HEK293 (cell line): Measurements from ENCODE around the gene PPDPF.

Experiments
- CTCF ChIA-PET: fragments of 350-600 bp; formaldehyde crosslinking; extraction: SDS; loops from one replicate; lab custom pipeline; 2021; ENCODE audit warnings: antibody characterized with exemption; lab: Yijun Ruan, JAX
- POLR2A ChIA-PET: fragments of 300-600 bp; formaldehyde crosslinking; extraction: SDS; loops from one replicate; lab custom pipeline; 2020; ENCODE audit warnings: antibody characterized with exemption, inconsistent platforms; lab: Yijun Ruan, JAX
- H3K27ac ChIP-seq: fragments of 200-500 bp; sonication (Bioruptor generic); 2 replicates; pipeline ENCODE4 v1.5.1; 2014; ENCODE audit warnings: low read depth, low read length, control low read depth, inconsistent platforms; ENCODE audit errors: extremely low read depth
- H3K36me3 ChIP-seq, 2 experiments: fragments of 200-500 bp in 1 of 2; sonication (Bioruptor generic) in 1 of 2; 1 replicate in 1 of 2; 2 replicates in 1 of 2; pipeline ENCODE4 v1.5.1; 2014 to 2017; ENCODE audit warnings: inconsistent platforms in 2 of 2, low read length in 2 of 2; ENCODE audit not compliant: control insufficient read depth in 2 of 2, insufficient read depth in 1 of 2
- H3K4me1 ChIP-seq: fragments of 200-500 bp; sonication (Bioruptor generic); 2 replicates; pipeline ENCODE4 v1.5.1; 2014; ENCODE audit warnings: mild to moderate bottlenecking, low read length, inconsistent platforms; ENCODE audit not compliant: control insufficient read depth, insufficient read depth
- H3K4me3 ChIP-seq: 2 replicates; pipeline ENCODE4 v1.5.1; 2011; ENCODE audit warnings: low read depth, mild to moderate bottlenecking, control low read depth, low read length, moderate library complexity
- H3K9me3 ChIP-seq: fragments of 200-500 bp; sonication (Bioruptor generic); 2 replicates; pipeline ENCODE4 v1.5.1; 2014; ENCODE audit warnings: low read depth, low read length, inconsistent platforms; ENCODE audit not compliant: control insufficient read depth, insufficient read depth
- GFI1B ChIP-seq: fragments of 450-650 bp; formaldehyde crosslinking; IDR thresholded peaks from 2 replicates; pipeline ENCODE4 v1.5.1; 2016; ENCODE audit warnings: missing biosample characterization, missing genetic modification characterization
- HOXD13 ChIP-seq: sonication (generic); formaldehyde crosslinking; IDR thresholded peaks from 2 replicates; pipeline ENCODE4 v1.8.0; 2022; ENCODE audit warnings: missing genetic modification reagents, borderline replicate concordance
- KLF9 ChIP-seq: fragments of 450-650 bp; formaldehyde crosslinking; IDR thresholded peaks from 2 replicates; pipeline ENCODE4 v1.5.1; 2016; ENCODE audit warnings: missing biosample characterization, missing genetic modification characterization, low read depth
- MZF1 ChIP-seq: fragments of 450-650 bp; formaldehyde crosslinking; IDR thresholded peaks from 2 replicates; pipeline ENCODE4 v1.5.1; 2017; ENCODE audit warnings: missing biosample characterization, missing genetic modification characterization, borderline replicate concordance
- PRDM2 ChIP-seq: fragments of 450-650 bp; formaldehyde crosslinking; IDR thresholded peaks from 2 replicates; pipeline ENCODE4 v1.5.1; 2016; ENCODE audit warnings: missing biosample characterization, missing genetic modification characterization, borderline replicate concordance
- SP7 ChIP-seq: fragments of 450-650 bp; formaldehyde crosslinking; IDR thresholded peaks from 2 replicates; pipeline ENCODE4 v1.5.1; 2016; ENCODE audit warnings: missing biosample characterization, missing genetic modification characterization
- TRIM28 ChIP-seq: IDR thresholded peaks from 2 replicates; pipeline ENCODE4 v1.6.1; 2011; ENCODE audit warnings: low read length, control low read depth, borderline replicate concordance
- ZFHX2 ChIP-seq: fragments of 450-650 bp; formaldehyde crosslinking; conservative IDR thresholded peaks from 2 replicates; pipeline ENCODE4 v1.5.1; 2016; ENCODE audit warnings: missing biosample characterization, missing genetic modification characterization
- ZNF133 ChIP-seq: fragments of 450-650 bp; formaldehyde crosslinking; IDR thresholded peaks from 2 replicates; pipeline ENCODE4 v1.5.1; 2016; ENCODE audit warnings: missing biosample characterization, missing genetic modification characterization
- ZNF138 ChIP-seq: fragments of 450-650 bp; formaldehyde crosslinking; IDR thresholded peaks from 2 replicates; pipeline ENCODE4 v1.5.1; 2016; ENCODE audit warnings: missing biosample characterization, missing genetic modification characterization, borderline replicate concordance
- ZNF16 ChIP-seq: fragments of 450-650 bp; formaldehyde crosslinking; IDR thresholded peaks from 2 replicates; pipeline ENCODE4 v1.5.1; 2016; ENCODE audit warnings: low read depth, missing biosample characterization, missing genetic modification characterization
- ZNF175 ChIP-seq: fragments of 450-650 bp; formaldehyde crosslinking; IDR thresholded peaks from 2 replicates; pipeline ENCODE4 v1.5.1; 2016; ENCODE audit warnings: missing biosample characterization, missing genetic modification characterization
- ZNF184 ChIP-seq: fragments of 450-650 bp; IDR thresholded peaks from 2 replicates; pipeline ENCODE4 v1.5.1; 2018; ENCODE audit warnings: missing biosample characterization, mild to moderate bottlenecking, missing genetic modification characterization
- ZNF214 ChIP-seq: fragments of 450-650 bp; formaldehyde crosslinking; IDR thresholded peaks from 2 replicates; pipeline ENCODE4 v1.5.1; 2017; ENCODE audit warnings: missing biosample characterization, mild to moderate bottlenecking, missing genetic modification characterization, borderline replicate concordance
- ZNF280C ChIP-seq: fragments of 450-650 bp; formaldehyde crosslinking; IDR thresholded peaks from 2 replicates; pipeline ENCODE4 v1.5.1; 2016; ENCODE audit warnings: missing biosample characterization, missing genetic modification characterization
- ZNF302 ChIP-seq: fragments of 450-650 bp; formaldehyde crosslinking; IDR thresholded peaks from 2 replicates; pipeline ENCODE4 v1.5.1; 2016; ENCODE audit warnings: missing biosample characterization, missing genetic modification characterization, low read depth
- ZNF366 ChIP-seq: fragments of 450-650 bp; formaldehyde crosslinking; conservative IDR thresholded peaks from 2 replicates; pipeline ENCODE4 v1.5.1; 2016; ENCODE audit warnings: missing biosample characterization, missing genetic modification characterization
- ZNF404 ChIP-seq: fragments of 450-650 bp; formaldehyde crosslinking; IDR thresholded peaks from 2 replicates; pipeline ENCODE4 v1.5.1; 2017; ENCODE audit warnings: missing biosample characterization, missing genetic modification characterization
- ZNF530 ChIP-seq: fragments of 450-650 bp; formaldehyde crosslinking; IDR thresholded peaks from 2 replicates; pipeline ENCODE4 v1.5.1; 2016; ENCODE audit warnings: low read depth, missing biosample characterization, missing genetic modification characterization
- ZNF549 ChIP-seq: fragments of 450-650 bp; IDR thresholded peaks from 2 replicates; pipeline ENCODE4 v1.5.1; 2018; ENCODE audit warnings: missing biosample characterization, missing genetic modification characterization, mild to moderate bottlenecking, inconsistent platforms, moderate library complexity
- ZNF776 ChIP-seq: fragments of 450-650 bp; formaldehyde crosslinking; IDR thresholded peaks from 2 replicates; pipeline ENCODE4 v1.5.0; 2017; ENCODE audit warnings: missing biosample characterization, missing genetic modification characterization, borderline replicate concordance

PPDPF gene

GRCh38 chr20:63562461-63563224 is 42.1 kb downstream of the PPDPF start (continued):
- TF ChIP-seq PRDM2 (tag by site-specific recombination) (no peak), ZNF280C (tag by site-specific recombination) (no peak), KLF9 (no peak), ZNF302 (tag by site-specific recombination) (no peak), GFI1B (tag by site-specific recombination) (no peak), ZFHX2 (tag by site-specific recombination) (no peak), ZNF16 (tag by site-specific recombination) (no peak), ZNF214 (tag by site-specific recombination) (no peak), ZNF404 (tag by site-specific recombination) (no peak)

- CTCF ChIA-PET = interaction anchor here (0.7 kb wide), 1 partner anchor 8 kb away, joined by 3 read pairs; no protein-coding TSS in a partner anchor
- POLR2A ChIA-PET = no interaction called here
- no peak overlapping the region for H3K27ac ChIP-seq
- TF ChIP-seq ZNF214 (tag by site-specific recombination) = no peak
- no peaks in the 10 kb centered on the region for H3K9me3 ChIP-seq
- H3K36me3 ChIP-seq = peaks cover 0 to 41% of the 10 kb centered on the region in 2 experiments; a peak in 1 of 3 replicates
- H3K4me3 ChIP-seq = no peak overlapping the region
- no peaks in the 10 kb centered on the region for H3K4me1 ChIP-seq
Measured at GRCh38 chr20:63563225-63563935, 42.8 kb downstream of the PPDPF start.

GRCh38 chr20:63564036-63564810 is 43.7 kb downstream of the PPDPF start:
- CTCF ChIA-PET = no interaction called here
- Histone ChIP-seq H3K4me1 (no peaks in the 10 kb centered on the region), H3K27ac (no peak overlapping the region), H3K9me3 (no peaks in the 10 kb centered on the region), H3K4me3 (no peak overlapping the region), H3K36me3 (peaks cover 0 to 41% of the 10 kb centered on the region in 2 experiments; a peak in 1 of 3 replicates)
- POLR2A ChIA-PET = no interaction called here
- TF ChIP-seq ZNF776 (tag by site-specific recombination) (no peak), ZNF366 (tag by site-specific recombination) (no peak), ZNF184 (no peak), ZNF549 (tag by site-specific recombination) (no peak), ZNF530 (tag by site-specific recombination) (no peak), ZNF133 (tag by site-specific recombination) (no peak), HOXD13 (no peak), ZNF138 (tag by site-specific recombination) (no peak), TRIM28 (no peak), MZF1 (tag by site-specific recombination) (no peak), SP7 (no peak), ZNF175 (no peak)
